Thyroid gland (tissue), 4 donors: ENCODE measurements around the gene GAS2L1. TPM values are rescaled to one million over a fixed set of nuclear protein-coding genes. Genes with fewer than 3 reads are reported as not detected.

Experiments used
- DNase-seq, 2 donors: peaks; one replicate each; pipeline ENCODE4 v3.0.0-alpha.2; 2019
- H3K27ac ChIP-seq, 3 donors: fragments of 200-600 bp; sonication (generic); 1 replicate in 2 of 3; 2 replicates in 1 of 3; pipeline ENCODE4 v1.5.1; 2016 to 2019; ENCODE audit warnings: mild to moderate bottlenecking in 1 of 3, moderate library complexity in 1 of 3
- H3K27me3 ChIP-seq: fragments of 200-600 bp; sonication (generic); one replicate; pipeline ENCODE4 v1.5.1; 2019
- H3K36me3 ChIP-seq, 2 donors: fragments of 200-600 bp; sonication (generic); one replicate each; pipeline ENCODE4 v1.5.1; 2016 to 2019
- H3K4me1 ChIP-seq, 2 donors: fragments of 200-600 bp; sonication (generic); one replicate each; pipeline ENCODE4 v1.5.1; 2017 to 2019
- H3K4me3 ChIP-seq, 3 donors: fragments of 200-600 bp; sonication (generic); replicated peaks in 1 of 3; 1 replicate in 2 of 3; 2 replicates in 1 of 3; pipeline ENCODE4 v1.5.1; 2016; ENCODE audit warnings: mild to moderate bottlenecking in 1 of 3
- H3K9me3 ChIP-seq: fragments of 200-600 bp; sonication (generic); one replicate; pipeline ENCODE4 v1.5.1; 2017
- CTCF ChIP-seq, 6 experiments: fragments of 200-600 bp in 3 of 6; fragments of 450-650 bp in 3 of 6; sonication (generic) in 3 of 6; IDR thresholded peaks; one replicate each; pipeline ENCODE4 v1.5.1; 2016 to 2019; ENCODE audit warnings: antibody characterized with exemption in 6 of 6, mild to moderate bottlenecking in 2 of 6, inconsistent platforms in 1 of 6, moderate library complexity in 1 of 6
- POLR2A ChIP-seq, 2 donors: fragments of 450-650 bp; IDR thresholded peaks; one replicate each; pipeline ENCODE4 v1.6.1; 2017; ENCODE audit warnings: antibody characterized with exemption in 2 of 2, mild to moderate bottlenecking in 2 of 2, moderate library complexity in 1 of 2
- WGBS, 2 donors: methylation state at CpG; one replicate each; pipeline ENCODE4 v1.1.5; 2017; 5-methylcytosine and 5-hydroxymethylcytosine counted together
- intact Hi-C: fragments of 100-400 bp; cut with DNase I; formaldehyde crosslinking; loops from one replicate; pipeline ENCODE4 v1.15.1; 2023
- total RNA-seq, 4 donors: library from RNA; depleted of rRNA; stranded (reverse); fragments of >200 nt; gene quantifications; one replicate each; pipeline ENCODE4 v1.2.3, GENCODE V29; 2016

GAS2L1 gene
- total RNA-seq, 4 donors from 2014 or later: 9.3 to 22.2 (median 15.7) TPM

- H3K36me3 ChIP-seq: peaks cover 50 to 54% of the 10 kb centered on the region in 2 donors
- intact Hi-C loops: no loop called here
These were observed 6.0 kb upstream of the GAS2L1 start for GRCh38 chr22:29300467-29300806.

GRCh38 chr22:29300807-29301601 lies 5.4 kb upstream of the GAS2L1 start:
- Histone ChIP-seq H3K27ac (no peak overlapping the region), H3K4me1 (peaks cover 0 to 8% of the 10 kb centered on the region in 2 donors), H3K9me3 (no peaks in the 10 kb centered on the region), H3K4me3 (no peak overlapping the region), H3K27me3 (no peaks in the 10 kb centered on the region), H3K36me3 (peaks cover 45 to 48% of the 10 kb centered on the region in 2 donors)
- no peak for DNase-seq
- WGBS, 2 donors: 81 to 83% methylated on average over 10 of the region's 10 CpGs
- intact Hi-C loops: no loop called here
- TF ChIP-seq POLR2A (IDR thresholded peaks at IDR 0.05) (no peak), CTCF (IDR thresholded peaks at IDR 0.05) (no peak)

More at GRCh38 chr22:29300467-29300806, 6.0 kb upstream of the GAS2L1 start:
- DNase-seq: no peak
- WGBS, 2 donors: 77 to 79% methylated on average over 4 of the region's 4 CpGs
- no peak overlapping the region for H3K27ac ChIP-seq
- H3K4me3 ChIP-seq: no peak overlapping the region
- no peaks in the 10 kb centered on the region for H3K9me3 ChIP-seq
- peaks cover 0 to 5% of the 10 kb centered on the region in 2 donors for H3K4me1 ChIP-seq
- H3K27me3 ChIP-seq: no peaks in the 10 kb centered on the region
- TF ChIP-seq CTCF (IDR thresholded peaks at IDR 0.05) (no peak), POLR2A (IDR thresholded peaks at IDR 0.05) (no peak)

GRCh38 chr22:29301716-29302401 lies 4.6 kb upstream of the GAS2L1 start:
- H3K9me3 ChIP-seq: no peaks in the 10 kb centered on the region
- peaks cover 0 to 10% of the 10 kb centered on the region in 2 donors for H3K4me1 ChIP-seq
- WGBS, 2 donors: 93% methylated on average over 17 of the region's 17 CpGs
- no peak for TF ChIP-seq CTCF (IDR thresholded peaks at IDR 0.05)
- TF ChIP-seq POLR2A (IDR thresholded peaks at IDR 0.05): no peak
- H3K4me3 ChIP-seq: no peak overlapping the region
- H3K27me3 ChIP-seq: no peaks in the 10 kb centered on the region
- no peak overlapping the region for H3K27ac ChIP-seq
- peaks cover 36 to 40% of the 10 kb centered on the region in 2 donors for H3K36me3 ChIP-seq
- intact Hi-C loops: no loop called here
- DNase-seq: no peak

- TF ChIP-seq POLR2A (IDR thresholded peaks at IDR 0.05) (no peak), CTCF (IDR thresholded peaks at IDR 0.05) (no peak)
- peaks cover 0 to 11% of the 10 kb centered on the region in 2 donors for H3K4me1 ChIP-seq
- H3K4me3 ChIP-seq: no peak overlapping the region
- H3K27me3 ChIP-seq: no peaks in the 10 kb centered on the region
- H3K9me3 ChIP-seq: no peaks in the 10 kb centered on the region
- no peak for DNase-seq
- 40 to 76% methylated on average over 2 of the region's 2 CpGs for WGBS, 2 donors
- H3K27ac ChIP-seq: peak overlapping the region in 1 of 3 donors; percentile 8
- intact Hi-C loops: no loop called here
- peaks cover 31 to 35% of the 10 kb centered on the region in 2 donors for H3K36me3 ChIP-seq
These were observed 4.1 kb upstream of the GAS2L1 start for GRCh38 chr22:29302402-29302680.
